ENCODE results near the gene TRAF3IP3. TPM values are rescaled to one million over a fixed set of nuclear protein-coding genes. Genes with fewer than 3 reads are reported as not detected.

TRAF3IP3 gene, protein sequence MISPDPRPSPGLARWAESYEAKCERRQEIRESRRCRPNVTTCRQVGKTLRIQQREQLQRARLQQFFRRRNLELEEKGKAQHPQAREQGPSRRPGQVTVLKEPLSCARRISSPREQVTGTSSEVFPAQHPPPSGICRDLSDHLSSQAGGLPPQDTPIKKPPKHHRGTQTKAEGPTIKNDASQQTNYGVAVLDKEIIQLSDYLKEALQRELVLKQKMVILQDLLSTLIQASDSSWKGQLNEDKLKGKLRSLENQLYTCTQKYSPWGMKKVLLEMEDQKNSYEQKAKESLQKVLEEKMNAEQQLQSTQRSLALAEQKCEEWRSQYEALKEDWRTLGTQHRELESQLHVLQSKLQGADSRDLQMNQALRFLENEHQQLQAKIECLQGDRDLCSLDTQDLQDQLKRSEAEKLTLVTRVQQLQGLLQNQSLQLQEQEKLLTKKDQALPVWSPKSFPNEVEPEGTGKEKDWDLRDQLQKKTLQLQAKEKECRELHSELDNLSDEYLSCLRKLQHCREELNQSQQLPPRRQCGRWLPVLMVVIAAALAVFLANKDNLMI
- total RNA-seq, result 100 to 1,000 TPM; 107 to 113 TPM

DNA sequence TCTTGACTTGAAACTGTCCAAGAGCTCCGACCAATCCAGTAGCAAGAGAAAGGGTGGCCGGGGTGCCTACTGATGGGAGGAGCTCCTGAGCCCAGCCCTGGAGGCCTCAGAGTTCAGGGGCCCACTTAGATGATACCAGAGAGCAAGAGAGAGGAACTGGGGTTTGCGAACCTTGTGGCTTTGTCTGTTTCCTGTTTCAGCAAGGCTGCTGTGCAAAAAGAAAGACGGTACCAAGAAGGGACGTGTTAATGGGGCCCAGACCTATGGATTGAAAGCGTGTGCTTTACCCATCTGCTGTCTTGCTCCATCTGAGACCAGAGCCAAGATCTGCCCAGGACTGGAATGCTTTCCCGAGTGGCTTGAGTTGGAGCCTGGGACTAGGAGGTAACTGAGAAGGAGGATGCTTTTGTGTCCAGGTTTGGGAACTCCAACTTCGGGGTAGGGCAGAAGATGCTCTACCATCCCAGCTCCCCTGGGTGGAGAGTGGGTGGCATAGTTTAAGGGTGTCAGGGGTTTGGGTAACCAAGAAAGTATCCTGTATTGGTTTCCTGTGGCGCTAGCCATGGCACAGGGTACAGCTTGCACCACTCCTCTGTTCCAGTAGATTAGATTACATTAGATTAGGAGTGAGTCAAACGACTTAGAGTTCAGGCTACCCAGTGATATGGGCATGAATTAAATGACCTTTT, at the start of gene TRAF3IP3:
TSS of gene TRAF3IP3 (plus strand) at position 128 of the 689 bp plus-strand sequence. CDS start 3,987 bp downstream, outside the sequence.
- Mint-ChIP-seq H3K4me1 (ENCODE audit: low read depth) (peaks cover 75% of the 10 kb centered on the region), H3K27ac (peak within 1 kb of the TSS; percentile 98), H3K4me3 (peak within 1 kb of the TSS; percentile 92), H3K27me3 (ENCODE audit: low read depth) (no peaks in the 10 kb centered on the region), H3K36me3 (ENCODE audit: low read depth) (peaks cover 47% of the 10 kb centered on the region), H3K9me3 (no peaks in the 10 kb centered on the region)
- intact Hi-C loops (cut with micrococcal nuclease), result loop anchor here (1.0 to 10.0 kb wide), 3 partner anchors 12 to 1931 kb away; partner anchors contain the start of gene C1orf74
- peak; percentile 90 for DNase-seq
- CTCF ChIA-PET, result interaction anchor here (0.6 to 6.8 kb wide), 6 partner anchors 12 to 81 kb away, joined by 3 to 49 read pairs (median 4); partner anchors contain the start of gene G0S2

GRCh38 chr1:209706622-209707021, 49.2 kb upstream of the TRAF3IP3 start:
- Mint-ChIP-seq H3K4me3 (no peak overlapping the region), H3K27me3 (ENCODE audit: low read depth) (no peaks in the 10 kb centered on the region), H3K9me3 (no peaks in the 10 kb centered on the region), H3K36me3 (ENCODE audit: low read depth) (peaks cover 17% of the 10 kb centered on the region), H3K4me1 (ENCODE audit: low read depth) (peaks cover 84% of the 10 kb centered on the region), H3K27ac (peak overlapping the region; percentile 94)
- no peak for DNase-seq
- CTCF ChIA-PET, result interaction anchor here (0.6 to 2.3 kb wide), 4 partner anchors 16 to 104 kb away, joined by 3 to 7 read pairs (median 3); no protein-coding TSS in a partner anchor
- intact Hi-C loops (cut with micrococcal nuclease), result no loop called here

DNA sequence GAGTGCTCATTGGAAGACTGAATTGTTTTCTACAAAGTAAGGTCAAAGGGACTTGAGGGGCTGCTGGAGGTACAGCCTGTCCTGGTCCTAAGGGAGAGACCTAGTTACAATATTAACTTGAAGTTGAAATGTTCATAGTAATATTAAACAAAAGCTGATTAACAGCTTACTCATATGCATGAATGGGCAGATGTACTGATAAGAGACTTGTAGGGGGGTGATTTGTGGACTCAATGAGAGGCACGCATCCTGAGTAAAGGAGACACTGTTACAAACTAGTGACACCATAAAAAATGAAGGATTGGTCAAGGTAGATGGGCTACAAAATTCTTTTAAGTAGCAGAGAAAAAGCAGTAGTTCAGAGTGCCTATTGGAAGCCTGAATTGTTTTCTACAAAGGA, 48.5 kb upstream of the TRAF3IP3 start:
- H3K36me3 Mint-ChIP-seq (ENCODE audit: low read depth), result peaks cover 17% of the 10 kb centered on the region
- no peak for DNase-seq
- H3K27ac Mint-ChIP-seq, result peak overlapping the region; percentile 94
- no peak overlapping the region for H3K4me3 Mint-ChIP-seq
- intact Hi-C loops (cut with micrococcal nuclease), result no loop called here
- peaks cover 81% of the 10 kb centered on the region for H3K4me1 Mint-ChIP-seq (ENCODE audit: low read depth)
- CTCF ChIA-PET, result interaction anchor here (0.6 to 2.3 kb wide), 4 partner anchors 14 to 105 kb away, joined by 3 to 7 read pairs (median 4); no protein-coding TSS in a partner anchor
- no peaks in the 10 kb centered on the region for H3K27me3 Mint-ChIP-seq (ENCODE audit: low read depth)
- no peaks in the 10 kb centered on the region for H3K9me3 Mint-ChIP-seq

DNA sequence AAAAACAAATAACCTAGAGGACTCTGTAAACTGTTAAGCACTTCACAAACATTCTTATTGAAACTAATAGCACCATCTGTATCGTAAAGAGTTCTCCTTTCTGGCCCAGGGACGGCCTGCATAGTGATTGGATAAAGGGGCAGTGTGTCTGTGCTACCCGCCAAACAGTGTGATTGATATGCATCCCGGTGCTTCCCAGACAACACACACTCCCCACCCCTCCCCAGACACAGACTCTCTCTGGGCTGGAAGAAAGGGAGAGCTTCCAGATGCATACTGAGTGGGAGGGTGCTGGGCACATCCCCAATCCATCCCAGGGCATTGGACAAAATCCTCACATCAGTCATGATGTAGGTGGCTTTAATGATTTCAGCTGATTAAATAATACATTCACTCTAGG, 47.6 kb upstream of the TRAF3IP3 start:
- CTCF ChIA-PET, result interaction anchor here (0.8 to 2.3 kb wide), 3 partner anchors 17 to 40 kb away, joined by 3 to 7 read pairs (median 4); no protein-coding TSS in a partner anchor
- Mint-ChIP-seq H3K36me3 (ENCODE audit: low read depth) (peaks cover 17% of the 10 kb centered on the region), H3K9me3 (no peaks in the 10 kb centered on the region), H3K4me1 (ENCODE audit: low read depth) (peaks cover 81% of the 10 kb centered on the region), H3K4me3 (no peak overlapping the region), H3K27me3 (ENCODE audit: low read depth) (no peaks in the 10 kb centered on the region), H3K27ac (peak overlapping the region; percentile 94)
- DNase-seq, result no peak
- intact Hi-C loops (cut with micrococcal nuclease), result no loop called here

DNA sequence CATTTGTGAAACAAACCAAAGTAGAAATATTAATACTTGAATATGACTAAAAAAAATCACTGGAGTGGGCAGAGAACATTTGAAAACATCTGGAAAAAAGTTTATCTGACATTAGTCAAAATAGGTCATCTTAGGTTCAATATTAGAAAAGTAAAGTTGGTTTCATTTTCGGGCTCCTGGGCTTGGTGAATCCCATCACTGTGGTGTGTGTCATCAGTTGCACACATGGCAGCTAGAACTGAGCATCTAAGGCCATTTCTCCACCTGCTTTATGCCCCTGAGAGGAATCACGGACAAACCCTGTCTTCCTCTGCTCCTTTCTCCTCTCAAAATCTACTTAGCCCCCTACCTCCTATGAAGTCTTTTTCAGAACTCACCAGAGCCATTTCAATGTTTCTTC, 45.8 kb upstream of the TRAF3IP3 start:
- Mint-ChIP-seq H3K27ac (peak overlapping the region; percentile 94), H3K4me1 (ENCODE audit: low read depth) (peaks cover 77% of the 10 kb centered on the region), H3K4me3 (peak overlapping the region; percentile 41), H3K36me3 (ENCODE audit: low read depth) (peaks cover 22% of the 10 kb centered on the region), H3K9me3 (no peaks in the 10 kb centered on the region), H3K27me3 (ENCODE audit: low read depth) (no peaks in the 10 kb centered on the region)
- CTCF ChIA-PET, result no interaction called here
- intact Hi-C loops (cut with micrococcal nuclease), result loop anchor here (1.0 kb wide), 1 partner anchor 14 kb away; no protein-coding TSS in a partner anchor
- peak; percentile 51 for DNase-seq

DNA sequence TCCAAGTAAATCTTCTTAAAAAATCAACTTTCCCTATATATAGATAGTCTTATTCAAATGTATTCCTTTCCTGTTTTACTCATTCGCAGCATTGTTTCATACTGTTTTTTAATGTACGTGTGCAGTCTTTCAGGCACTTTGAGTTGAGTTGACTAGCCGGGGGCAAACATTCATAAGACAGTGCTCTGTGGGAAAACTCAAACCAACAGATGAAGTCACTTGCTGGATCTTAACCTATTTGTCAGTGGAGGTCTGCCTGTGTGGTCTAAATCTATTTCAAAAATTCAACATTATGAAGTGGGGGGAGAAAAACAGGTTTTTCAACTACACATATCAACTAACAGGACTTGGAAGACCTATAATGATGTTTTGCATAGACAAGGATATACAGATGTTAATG, 45.0 kb upstream of the TRAF3IP3 start:
- Mint-ChIP-seq H3K36me3 (ENCODE audit: low read depth) (peaks cover 24% of the 10 kb centered on the region), H3K4me1 (ENCODE audit: low read depth) (peaks cover 78% of the 10 kb centered on the region), H3K27ac (peak overlapping the region; percentile 94), H3K27me3 (ENCODE audit: low read depth) (no peaks in the 10 kb centered on the region), H3K9me3 (no peaks in the 10 kb centered on the region), H3K4me3 (no peak overlapping the region)
- intact Hi-C loops (cut with micrococcal nuclease), result loop anchor here (1.0 kb wide), 1 partner anchor 13 kb away; no protein-coding TSS in a partner anchor
- no peak for DNase-seq
- CTCF ChIA-PET, result no interaction called here

DNA sequence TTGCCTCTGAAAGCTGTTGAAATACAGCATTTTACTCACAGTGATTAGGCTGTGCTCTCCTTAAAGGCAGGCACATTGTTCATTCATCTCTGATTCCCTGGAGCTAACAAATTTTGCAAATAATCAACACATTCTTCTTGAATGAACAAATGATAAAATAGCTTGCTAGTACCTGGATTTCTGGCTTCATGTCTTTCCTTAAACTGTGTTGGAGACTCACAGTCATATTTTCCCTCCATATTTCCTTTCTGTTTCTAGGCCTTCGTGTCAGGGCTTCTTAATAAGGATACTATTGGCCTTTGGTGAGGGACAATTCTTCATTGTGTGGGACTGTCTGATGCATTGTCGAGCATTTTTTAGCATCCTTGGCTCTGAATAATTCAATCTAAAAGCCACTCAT, 41.5 kb upstream of the TRAF3IP3 start:
- Mint-ChIP-seq H3K9me3 (no peaks in the 10 kb centered on the region), H3K27ac (peak overlapping the region; percentile 87), H3K4me1 (ENCODE audit: low read depth) (peaks cover 70% of the 10 kb centered on the region), H3K36me3 (ENCODE audit: low read depth) (peaks cover 16% of the 10 kb centered on the region), H3K27me3 (ENCODE audit: low read depth) (no peaks in the 10 kb centered on the region), H3K4me3 (peak overlapping the region; percentile 35)
- intact Hi-C loops (cut with micrococcal nuclease), result loop anchor here (1.0 kb wide), 1 partner anchor 10 kb away; the partner anchor contains the start of gene HSD11B1
- no peak for DNase-seq
- CTCF ChIA-PET, result interaction anchor here (1.6 kb wide), 1 partner anchor 16 kb away, joined by 5 read pairs; no protein-coding TSS in a partner anchor

GRCh38 chr1:209715314-209715713, 40.5 kb upstream of the TRAF3IP3 start:
- H3K4me1 Mint-ChIP-seq (ENCODE audit: low read depth), result peaks cover 64% of the 10 kb centered on the region
- no peaks in the 10 kb centered on the region for H3K27me3 Mint-ChIP-seq (ENCODE audit: low read depth)
- CTCF ChIA-PET, result no interaction called here
- H3K4me3 Mint-ChIP-seq, result peak overlapping the region; percentile 60
- intact Hi-C loops (cut with micrococcal nuclease), result no loop called here
- H3K9me3 Mint-ChIP-seq, result no peaks in the 10 kb centered on the region
- H3K36me3 Mint-ChIP-seq (ENCODE audit: low read depth), result peaks cover 14% of the 10 kb centered on the region
- peak overlapping the region; percentile 87 for H3K27ac Mint-ChIP-seq
- no peak for DNase-seq

GRCh38 chr1:209717818-209718217, 38.0 kb upstream of the TRAF3IP3 start:
- no peaks in the 10 kb centered on the region for H3K27me3 Mint-ChIP-seq (ENCODE audit: low read depth)
- peak overlapping the region; percentile 87 for H3K27ac Mint-ChIP-seq
- no peak for DNase-seq
- peaks cover 68% of the 10 kb centered on the region for H3K4me1 Mint-ChIP-seq (ENCODE audit: low read depth)
- H3K4me3 Mint-ChIP-seq, result no peak overlapping the region
- CTCF ChIA-PET, result no interaction called here
- no peaks in the 10 kb centered on the region for H3K9me3 Mint-ChIP-seq
- intact Hi-C loops (cut with micrococcal nuclease), result no loop called here
- H3K36me3 Mint-ChIP-seq (ENCODE audit: low read depth), result peaks cover 12% of the 10 kb centered on the region

- peaks cover 8% of the 10 kb centered on the region for H3K36me3 Mint-ChIP-seq (ENCODE audit: low read depth)
- intact Hi-C loops (cut with micrococcal nuclease), result no loop called here
- no peaks in the 10 kb centered on the region for H3K9me3 Mint-ChIP-seq
- H3K4me1 Mint-ChIP-seq (ENCODE audit: low read depth), result peaks cover 73% of the 10 kb centered on the region
- DNase-seq, result no peak
- no peak overlapping the region for H3K27ac Mint-ChIP-seq
- CTCF ChIA-PET, result interaction anchor here (0.6 kb wide), 1 partner anchor 26 kb away, joined by 3 read pairs; no protein-coding TSS in a partner anchor
- no peak overlapping the region for H3K4me3 Mint-ChIP-seq
- H3K27me3 Mint-ChIP-seq (ENCODE audit: low read depth), result no peaks in the 10 kb centered on the region
Observed at GRCh38 chr1:209720326-209720725, 35.5 kb upstream of the TRAF3IP3 start.

- no peak overlapping the region for H3K4me3 Mint-ChIP-seq
- H3K4me1 Mint-ChIP-seq (ENCODE audit: low read depth), result peaks cover 73% of the 10 kb centered on the region
- no peaks in the 10 kb centered on the region for H3K9me3 Mint-ChIP-seq
- intact Hi-C loops (cut with micrococcal nuclease), result no loop called here
- H3K27ac Mint-ChIP-seq, result peak overlapping the region; percentile 37
- no peaks in the 10 kb centered on the region for H3K27me3 Mint-ChIP-seq (ENCODE audit: low read depth)
- peaks cover 5% of the 10 kb centered on the region for H3K36me3 Mint-ChIP-seq (ENCODE audit: low read depth)
- CTCF ChIA-PET, result interaction anchor here (0.6 kb wide), 1 partner anchor 26 kb away, joined by 3 read pairs; no protein-coding TSS in a partner anchor
- DNase-seq, result no peak
Observed at GRCh38 chr1:209720826-209721225, 35.0 kb upstream of the TRAF3IP3 start.

DNA sequence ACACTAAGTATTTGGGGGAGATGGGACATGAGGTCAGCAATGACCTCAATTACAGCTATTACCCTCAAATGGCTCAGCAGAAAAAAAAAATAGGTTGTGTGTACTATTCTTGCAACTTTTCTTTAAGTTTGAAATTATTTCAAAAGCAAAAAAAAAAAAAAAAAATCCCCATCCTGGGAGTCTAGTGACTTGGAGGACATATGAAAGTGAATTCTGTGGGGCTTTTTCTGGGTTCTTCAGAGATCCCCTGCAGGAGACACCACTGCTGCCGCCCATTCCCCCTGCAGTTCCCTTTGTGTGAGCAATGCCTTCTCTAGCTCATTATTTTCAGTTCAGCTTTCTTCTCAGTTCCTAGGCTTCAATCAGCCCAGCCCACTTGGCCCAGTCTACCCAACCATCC, 34.5 kb upstream of the TRAF3IP3 start:
- Mint-ChIP-seq H3K36me3 (ENCODE audit: low read depth) (peaks cover 4% of the 10 kb centered on the region), H3K9me3 (no peaks in the 10 kb centered on the region), H3K27ac (peak overlapping the region; percentile 99), H3K27me3 (ENCODE audit: low read depth) (no peaks in the 10 kb centered on the region), H3K4me1 (ENCODE audit: low read depth) (peaks cover 69% of the 10 kb centered on the region), H3K4me3 (no peak overlapping the region)
- intact Hi-C loops (cut with micrococcal nuclease), result no loop called here
- CTCF ChIA-PET, result no interaction called here
- no peak for DNase-seq

All from activated naive CD4-positive, alpha-beta T cell treated with anti-CD3 and anti-CD28 coated beads for 36 hours (primary cell).